ENCODE measurements around the gene PDE4B.

GRCh38 chr1:65980237-65980636 lies 187.5 kb downstream of the PDE4B start:
- TF ChIP-seq, protein P1, sequence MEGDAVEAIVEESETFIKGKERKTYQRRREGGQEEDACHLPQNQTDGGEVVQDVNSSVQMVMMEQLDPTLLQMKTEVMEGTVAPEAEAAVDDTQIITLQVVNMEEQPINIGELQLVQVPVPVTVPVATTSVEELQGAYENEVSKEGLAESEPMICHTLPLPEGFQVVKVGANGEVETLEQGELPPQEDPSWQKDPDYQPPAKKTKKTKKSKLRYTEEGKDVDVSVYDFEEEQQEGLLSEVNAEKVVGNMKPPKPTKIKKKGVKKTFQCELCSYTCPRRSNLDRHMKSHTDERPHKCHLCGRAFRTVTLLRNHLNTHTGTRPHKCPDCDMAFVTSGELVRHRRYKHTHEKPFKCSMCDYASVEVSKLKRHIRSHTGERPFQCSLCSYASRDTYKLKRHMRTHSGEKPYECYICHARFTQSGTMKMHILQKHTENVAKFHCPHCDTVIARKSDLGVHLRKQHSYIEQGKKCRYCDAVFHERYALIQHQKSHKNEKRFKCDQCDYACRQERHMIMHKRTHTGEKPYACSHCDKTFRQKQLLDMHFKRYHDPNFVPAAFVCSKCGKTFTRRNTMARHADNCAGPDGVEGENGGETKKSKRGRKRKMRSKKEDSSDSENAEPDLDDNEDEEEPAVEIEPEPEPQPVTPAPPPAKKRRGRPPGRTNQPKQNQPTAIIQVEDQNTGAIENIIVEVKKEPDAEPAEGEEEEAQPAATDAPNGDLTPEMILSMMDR (IDR thresholded peaks at IDR 0.05): no peak
- TF ChIP-seq POLR2A (IDR thresholded peaks at IDR 0.05): no peak

Measured in esophagus squamous epithelium (tissue), 4 donors.